K562 (cell line): ENCODE measurements around the gene LMNA.

ENCODE experiments used
- BRF2 ChIP-seq: IDR thresholded peaks from 3 replicates; pipeline ENCODE4 v1.6.1; 2011; ENCODE audit warnings: borderline replicate concordance, mild to moderate bottlenecking; ENCODE audit not compliant: insufficient read length, insufficient read depth
- CTCF ChIP-seq, 3 experiments: IDR thresholded peaks in 2 of 3; conservative IDR thresholded peaks in 1 of 3; 2 replicates each; pipeline ENCODE4 v1.5.1; 2011 to 2012; ENCODE audit warnings: low read length in 3 of 3, mild to moderate bottlenecking in 3 of 3, control low read depth in 2 of 3, improper control_type of control experiment in 1 of 3, inconsistent platforms in 1 of 3, low read depth in 1 of 3, mixed read lengths in 1 of 3, moderate library complexity in 1 of 3; ENCODE audit not compliant: insufficient read depth in 2 of 3
- FOSL1 ChIP-seq: fragments of 200-800 bp; sonication (Bioruptor generic); conservative IDR thresholded peaks from 2 replicates; pipeline ENCODE4 v1.6.1; 2016; ENCODE audit warnings: missing genetic modification characterization, missing compliant biosample characterization
- FOXK1 ChIP-seq: sonication (generic); formaldehyde crosslinking; IDR thresholded peaks from 2 replicates; pipeline ENCODE4 v1.8.0; 2022; ENCODE audit warnings: missing genetic modification reagents, mild to moderate bottlenecking, borderline replicate concordance
- MAX ChIP-seq: sonication (generic); formaldehyde crosslinking; IDR thresholded peaks from 2 replicates; pipeline ENCODE4 v1.9.0; 2022; ENCODE audit warnings: mild to moderate bottlenecking, missing genetic modification reagents
- PHF8 ChIP-seq: fragments of 200-600 bp; sonication (generic); IDR thresholded peaks from 2 replicates; pipeline ENCODE4 v1.6.1; 2012; ENCODE audit warnings: mixed run types, mild to moderate bottlenecking, inconsistent platforms, low read length, moderate library complexity, borderline replicate concordance
- RNF219 ChIP-seq: fragments of 250-450 bp; sonication (Bioruptor Pico); IDR thresholded peaks from 2 replicates; pipeline ENCODE4 v1.5.0; 2022; ENCODE audit warnings: mild to moderate bottlenecking
- UBTF ChIP-seq, 2 experiments: IDR thresholded peaks; 2 replicates each; pipeline ENCODE4 v1.6.1; 2012; ENCODE audit warnings: improper control_type of control experiment in 2 of 2, low read depth in 2 of 2, low read length in 2 of 2, borderline replicate concordance in 1 of 2
- ZBED1 ChIP-seq: IDR thresholded peaks from 2 replicates; pipeline ENCODE4 v1.6.1; 2014
- ZBTB40 ChIP-seq, 2 experiments: fragments of 450-650 bp in 1 of 2; sonication (generic) in 1 of 2; formaldehyde crosslinking in 1 of 2; IDR thresholded peaks; 2 replicates each; pipeline versions ENCODE4 v1.7.1 to v1.9.0; 2016 to 2022; ENCODE audit warnings: inconsistent platforms in 1 of 2, mild to moderate bottlenecking in 1 of 2, missing genetic modification reagents in 1 of 2

- TF ChIP-seq FOXK1 (CRISPR knock-in tag): no peak
- no peak for TF ChIP-seq CTCF (IDR thresholded peaks at IDR 0.05 in 2 of 3, conservative IDR thresholded peaks at IDR 0.05 in 1 of 3; ENCODE audit: insufficient read depth in 2 of 3, low read depth in 1 of 3, low read length in 3 of 3)
- no peak for TF ChIP-seq MAX (CRISPR knock-in tag)
- TF ChIP-seq UBTF (IDR thresholded peaks at IDR 0.05; ENCODE audit: borderline replicate concordance in 1 of 2, low read depth in 2 of 2, low read length in 2 of 2): no peak
- TF ChIP-seq ZBTB40 (IDR thresholded peaks at IDR 0.05): no peak
- TF ChIP-seq ZBTB40 (CRISPR knock-in tag; IDR thresholded peaks at IDR 0.05): no peak
- no peak for TF ChIP-seq ZBED1
- no peak for TF ChIP-seq FOSL1 (tag)
- TF ChIP-seq PHF8: no peak
- TF ChIP-seq RNF219: no peak
- no peak for TF ChIP-seq BRF2
Observed at GRCh38 chr1:156080863-156081179, 33.7 kb upstream of the LMNA start.
